GM12878 (cell line): Measurements from ENCODE around the gene CACNA2D3. TPM values are rescaled to one million over a fixed set of nuclear protein-coding genes. Genes with fewer than 3 reads are reported as not detected.

Source experiments
- ATAC-seq: fragments of 200-7000 bp; cut with Tn5 transposase; 3 replicates; pipeline ENCODE4 v1.9.1; 2020; ENCODE audit warnings: mild to moderate bottlenecking, moderate library complexity
- BruUV-seq: library from RNA; stranded (reverse); fragments of 400-500 nt; replicated peaks from 2 replicates; lab custom pipeline; 2021; lab: Mats Ljungman, UMichigan
- CTCF ChIA-PET: fragments of 300-600 bp; sonication (Branson Sonifier 250); formaldehyde crosslinking; extraction: SDS; loops from one replicate; lab custom pipeline; 2021; ENCODE audit warnings: inconsistent platforms; lab: Yijun Ruan, JAX
- POLR2A ChIA-PET: fragments of 350-600 bp; formaldehyde crosslinking; extraction: SDS; loops from one replicate; lab custom pipeline; 2021; ENCODE audit warnings: inconsistent platforms; lab: Charles Lee
- RAD21 ChIA-PET: fragments of 300-600 bp; sonication (Branson Sonifier 250); formaldehyde crosslinking; loops from one replicate; lab custom pipeline; 2023; ENCODE audit warnings: antibody characterized with exemption; ENCODE audit not compliant: unreplicated experiment; lab: Charles Lee
- SMC1A ChIA-PET: fragments of 300-600 bp; sonication (Branson Sonifier 250); formaldehyde crosslinking; loops from one replicate; lab custom pipeline; 2023; ENCODE audit not compliant: unreplicated experiment, uncharacterized antibody; lab: Charles Lee
- DNase-seq: peaks from one replicate; pipeline ENCODE4 v3.0.0-alpha.2; 2011; ENCODE audit warnings: low read depth, low spot score
- FAIRE-seq: peaks from 3 replicates; lab custom pipeline; 2011; peaks lifted over from hg19 to GRCh38; lab: Jason Lieb, UNC
- H2AFZ ChIP-seq: 2 replicates; pipeline ENCODE4 v1.6.0; 2011; ENCODE audit warnings: low read depth, low read length, control low read depth; ENCODE audit not compliant: control insufficient read depth
- H3K27ac ChIP-seq: 2 replicates; pipeline ENCODE4 v1.5.1; 2011; ENCODE audit warnings: control low read depth; ENCODE audit not compliant: control insufficient read depth, insufficient read depth
- H3K27me3 ChIP-seq, 2 experiments: replicated peaks in 1 of 2; 2 replicates each; pipeline versions ENCODE4 v1.6.0 to v1.6.1; 2011; ENCODE audit warnings: low read length in 1 of 2; ENCODE audit not compliant: control insufficient read depth in 2 of 2, insufficient read depth in 2 of 2
- H3K36me3 ChIP-seq, 2 experiments: 2 replicates each; pipeline ENCODE4 v1.5.1; 2011; ENCODE audit warnings: low read length in 1 of 2; ENCODE audit not compliant: control insufficient read depth in 2 of 2, insufficient read depth in 2 of 2
- H3K4me1 ChIP-seq: 2 replicates; pipeline ENCODE4 v1.6.1; 2011; ENCODE audit warnings: mild to moderate bottlenecking, low read length, moderate library complexity, mixed read lengths; ENCODE audit not compliant: control insufficient read depth, insufficient read depth
- H3K4me2 ChIP-seq: 2 replicates; pipeline ENCODE4 v1.6.0; 2011; ENCODE audit warnings: control low read depth; ENCODE audit not compliant: control insufficient read depth, insufficient read depth
- H3K4me3 ChIP-seq: fragments of 200-600 bp; sonication (generic); 2 replicates; pipeline ENCODE4 v1.5.1; 2016
- H3K79me2 ChIP-seq: 2 replicates; pipeline ENCODE4 v1.6.0; 2011; ENCODE audit warnings: low read length; ENCODE audit not compliant: control insufficient read depth, insufficient read depth
- H3K9ac ChIP-seq: 2 replicates; pipeline ENCODE4 v1.8.0; 2011; ENCODE audit warnings: low read length, control low read depth, mixed read lengths; ENCODE audit not compliant: control insufficient read depth, insufficient read depth
- H3K9me3 ChIP-seq: replicated peaks from 3 replicates; pipeline ENCODE4 v1.5.1; 2011; ENCODE audit warnings: mild to moderate bottlenecking, low read length; ENCODE audit not compliant: control insufficient read depth, insufficient read depth
- H4K20me1 ChIP-seq: 2 replicates; pipeline ENCODE4 v1.6.0; 2011; ENCODE audit not compliant: control insufficient read depth, insufficient read depth
- BCL11A ChIP-seq: IDR thresholded peaks from 2 replicates; pipeline ENCODE4 v1.6.1; 2011; ENCODE audit warnings: low read depth, low read length
- CBX5 ChIP-seq: sonication (generic); IDR thresholded peaks from 2 replicates; pipeline ENCODE4 v1.6.1; 2016; ENCODE audit warnings: low read depth, moderate library complexity, mild to moderate bottlenecking, inconsistent platforms
- CUX1 ChIP-seq: IDR thresholded peaks from 2 replicates; pipeline ENCODE4 v1.6.1; 2012; ENCODE audit warnings: improper control_type of control experiment, low read depth, low read length; ENCODE audit not compliant: insufficient replicate concordance
- DPF2 ChIP-seq: fragments of 450-650 bp; IDR thresholded peaks from 2 replicates; pipeline ENCODE4 v1.6.1; 2017; ENCODE audit warnings: mild to moderate bottlenecking
- IRF3 ChIP-seq: fragments of 450-650 bp; IDR thresholded peaks from 2 replicates; pipeline ENCODE4 v1.6.1; 2014; ENCODE audit warnings: mild to moderate bottlenecking
- MTA2 ChIP-seq: fragments of 450-650 bp; IDR thresholded peaks from 2 replicates; pipeline ENCODE4 v1.6.1; 2016; ENCODE audit warnings: low read depth, mild to moderate bottlenecking, moderate library complexity
- RELA ChIP-seq: fragments of 450-650 bp; IDR thresholded peaks from 2 replicates; pipeline ENCODE4 v1.8.0; 2014; ENCODE audit warnings: borderline replicate concordance; ENCODE audit not compliant: partially characterized antibody
- SMC3 ChIP-seq: IDR thresholded peaks from 2 replicates; pipeline ENCODE4 v1.6.1; 2011; ENCODE audit warnings: low read length, improper control_type of control experiment, borderline replicate concordance
- TCF7 ChIP-seq: IDR thresholded peaks from 2 replicates; pipeline ENCODE4 v1.6.1; 2014; ENCODE audit warnings: antibody characterized with exemption, borderline replicate concordance
- ZBTB11 ChIP-seq: fragments of 450-650 bp; formaldehyde crosslinking; IDR thresholded peaks from 2 replicates; pipeline ENCODE4 v1.5.0; 2022; ENCODE audit warnings: mild to moderate bottlenecking, missing genetic modification characterization
- ZBTB4 ChIP-seq: fragments of 450-650 bp; formaldehyde crosslinking; IDR thresholded peaks from 2 replicates; pipeline ENCODE4 v1.4.0; 2022; ENCODE audit warnings: mild to moderate bottlenecking, moderate library complexity
- ZNF622 ChIP-seq: fragments of 450-650 bp; IDR thresholded peaks from 2 replicates; pipeline ENCODE4 v1.6.1; 2017; ENCODE audit warnings: mild to moderate bottlenecking, inconsistent platforms
- WGBS: methylation state at CpG from one replicate; pipeline ENCODE4 v1.1.6; 2016; ENCODE audit warnings: low lambda C conversion rate; ENCODE audit not compliant: insufficient replicate concordance, insufficient coverage; ENCODE audit errors: missing lambda C conversion rate; 5-methylcytosine and 5-hydroxymethylcytosine counted together
- in situ Hi-C: fragments of 300-500 bp; cut with MboI; formaldehyde crosslinking; loops from 9 replicates; pipeline ENCODE4 v1.14.3; 2018; ENCODE audit warnings: mixed read lengths
- intact Hi-C: fragments of 100-400 bp; cut with micrococcal nuclease; formaldehyde crosslinking; loops from one replicate; pipeline ENCODE4 v1.14.2; 2022; ENCODE audit not compliant: unreplicated experiment
- polyA plus RNA-seq, 11 experiments: library from polyadenylated mRNA; depleted of rRNA in 4 of 11; unstranded in 6 of 11; stranded (reverse) in 5 of 11; fragments of >200 nt; fragmentation: Nextera tagmentation in 4 of 11; fragmentation: Illumina TruSeq in 1 of 11; extraction: Ambion mirVana in 4 of 11; extraction: Trizol in 1 of 11; gene quantifications; 1 replicate in 1 of 11; 2 replicates in 10 of 11; pipeline versions ENCODE4 v1.2.1 to v1.2.3, GENCODE V29; 2011 to 2016; ENCODE audit warnings: inconsistent platforms in 2 of 11, missing spikeins in 2 of 11, low read depth in 1 of 11
- total RNA-seq, 4 experiments: library from RNA; depleted of rRNA in 3 of 4; stranded (reverse); fragments of >200 nt in 3 of 4; fragmentation: Illumina TruSeq in 1 of 4; extraction: Trizol in 1 of 4; gene quantifications; 2 replicates each; pipeline versions ENCODE4 v1.2.1 to v1.2.3, GENCODE V29; 2013 to 2021

The CACNA2D3 gene
- total and polyA plus RNA-seq, 10 of the 15 experiments (the other 5 are each of a cell fraction or from before 2014, with no cell fraction given), result not detected

GRCh38 chr3:55089211-55089610, 966.9 kb downstream of the CACNA2D3 start:
- H3K4me1 ChIP-seq, result no peaks in the 10 kb centered on the region
- ChIA-PET POLR2A (no interaction called here), RAD21 (no interaction called here), SMC1A (no interaction called here), CTCF (no interaction called here)
- in situ Hi-C loops (no loop called here), intact Hi-C loops (no loop called here)
- ATAC-seq, result no peak
- WGBS, result 0% methylated on average over 5 of the region's 5 CpGs
- no peak overlapping the region for H3K4me2 ChIP-seq
- H3K9me3 ChIP-seq, result no peaks in the 10 kb centered on the region
- H3K36me3 ChIP-seq, result no peaks in the 10 kb centered on the region
- BruUV-seq, result no TSS peak
- H3K27me3 ChIP-seq, result no peaks in the 10 kb centered on the region
- no peak for DNase-seq
- H3K79me2 ChIP-seq, result no peaks in the 10 kb centered on the region
- H2AFZ ChIP-seq, result no peak overlapping the region
- H4K20me1 ChIP-seq, result no peaks in the 10 kb centered on the region
- FAIRE-seq, result no peak
- no peak overlapping the region for H3K4me3 ChIP-seq
- H3K9ac ChIP-seq, result no peak overlapping the region
- no peak overlapping the region for H3K27ac ChIP-seq
- TF ChIP-seq DPF2 (no peak), RELA (no peak), BCL11A (no peak), SMC3 (no peak), ZBTB11 (CRISPR knock-in tag) (no peak), ZNF622 (no peak), CBX5 (no peak), MTA2 (no peak), TCF7 (no peak), CUX1 (no peak), ZBTB4 (CRISPR knock-in tag) (no peak), IRF3 (no peak)
